ENCODE results near the gene DBH.

GRCh38 chr9:133642708-133643361 is 6.7 kb downstream of the DBH start:
- no peak for TF ChIP-seq EZH2 (IDR thresholded peaks at IDR 0.05)
- no peak for TF ChIP-seq POLR2AphosphoS5 (IDR thresholded peaks at IDR 0.05; ENCODE audit: borderline replicate concordance, low read depth, low read length)
- no peak for TF ChIP-seq FOXP2 (optimal IDR thresholded peaks at IDR 0.05; ENCODE audit: control extremely low read depth, extremely low read length, insufficient read depth)

Measured in SK-N-MC (cell line).